PFSK-1 (cell line): ENCODE results near the gene KANSL2. TPM values are rescaled to one million over a fixed set of nuclear protein-coding genes. Genes with fewer than 3 reads are reported as not detected.
A peak's percentile ranks its signal among the peaks of the same experiment; 100 is the strongest.

Source experiments
- FOXP2 ChIP-seq: optimal IDR thresholded peaks from 2 replicates; pipeline ENCODE3; 2011; ENCODE audit warnings: borderline replicate concordance, control low read depth, inconsistent platforms; ENCODE audit not compliant: insufficient read depth; ENCODE audit errors: extremely low read length, extremely low read depth
- POLR2AphosphoS5 ChIP-seq: IDR thresholded peaks from 2 replicates; pipeline ENCODE4 v1.6.1; 2012; ENCODE audit warnings: low read depth, mild to moderate bottlenecking, control low read depth, low read length, moderate library complexity
- REST ChIP-seq, 2 experiments: IDR thresholded peaks; 2 replicates each; pipeline versions ENCODE4 v1.6.1 to v1.8.0; 2011 to 2012; ENCODE audit warnings: low read depth in 2 of 2, low read length in 2 of 2, control low read depth in 1 of 2, inconsistent platforms in 1 of 2, mild to moderate bottlenecking in 1 of 2, moderate library complexity in 1 of 2; ENCODE audit not compliant: insufficient read depth in 1 of 2
- SIN3A ChIP-seq: IDR thresholded peaks from 2 replicates; pipeline ENCODE4 v1.6.1; 2012; ENCODE audit warnings: mild to moderate bottlenecking, low read length, moderate library complexity, borderline replicate concordance; ENCODE audit not compliant: insufficient read depth
- TAF1 ChIP-seq: IDR thresholded peaks from 2 replicates; pipeline ENCODE4 v1.6.1; 2012; ENCODE audit warnings: low read length, control low read depth, borderline replicate concordance; ENCODE audit not compliant: insufficient read depth
- polyA plus RNA-seq: library from polyadenylated mRNA; unstranded; fragments of >200 nt; gene quantifications from one replicate; pipeline ENCODE4 v1.2.1, GENCODE V29; 2012; ENCODE audit warnings: low read depth, missing spikeins; ENCODE audit not compliant: insufficient read length

Gene KANSL2
- polyA plus RNA-seq, result 25.3 TPM

- TF ChIP-seq POLR2AphosphoS5, result peak; percentile 99
- TF ChIP-seq REST (IDR thresholded peaks at IDR 0.05; ENCODE audit: insufficient read depth in 1 of 2, low read depth in 2 of 2, low read length in 2 of 2), result peak in 1 of 2 experiments; percentile 73; a peak in 2 of 4 replicates
- TF ChIP-seq FOXP2, result peak; percentile 8
- peak; percentile 99 for TF ChIP-seq TAF1
- 0 out of 2 replicates have a peak, but pooled peaks have one; percentile 49 for TF ChIP-seq SIN3A
These were observed at the start of gene KANSL2 for GRCh38 chr12:48681710-48682532. Gene KANSL2, minus strand, starts transcription at chr12:48682238. Its CDS starts 606 bp downstream, at chr12:48681632.

- TF ChIP-seq REST (IDR thresholded peaks at IDR 0.05; ENCODE audit: insufficient read depth in 1 of 2, low read depth in 2 of 2, low read length in 2 of 2), result no peak
These were observed 46.8 kb upstream of the KANSL2 start for GRCh38 chr12:48728807-48729206.

- TF ChIP-seq REST (IDR thresholded peaks at IDR 0.05; ENCODE audit: insufficient read depth in 1 of 2, low read depth in 2 of 2, low read length in 2 of 2), result no peak
- no peak for TF ChIP-seq POLR2AphosphoS5
- no peak for TF ChIP-seq FOXP2
- TF ChIP-seq TAF1, result no peak
- no peak for TF ChIP-seq SIN3A
These were observed 35.2 kb upstream of the KANSL2 start for GRCh38 chr12:48717252-48717695.

- peak; percentile 83 for TF ChIP-seq POLR2AphosphoS5
- TF ChIP-seq REST (IDR thresholded peaks at IDR 0.05; ENCODE audit: insufficient read depth in 1 of 2, low read depth in 2 of 2, low read length in 2 of 2), result 0 out of 4 replicates have a peak, but pooled peaks have one; percentile 12 to 44
- 0 out of 2 replicates have a peak, but pooled peaks have one; percentile 6 for TF ChIP-seq TAF1
- TF ChIP-seq FOXP2, result peak; percentile 85
- no peak for TF ChIP-seq SIN3A
These were observed 34.6 kb upstream of the KANSL2 start, which contains the start of gene CCNT1 for GRCh38 chr12:48716493-48717251. Gene CCNT1, minus strand, starts transcription at chr12:48716707. Its CDS starts 32 bp downstream, at chr12:48716675.
